Transverse colon (tissue), 3 donors: ENCODE measurements around the gene OR6F1.

Experiments
- EP300 ChIP-seq: sonication (generic); formaldehyde crosslinking; IDR thresholded peaks from one replicate; pipeline ENCODE4 v1.6.1; 2017; ENCODE audit warnings: antibody characterized with exemption, low read depth
- TF ChIP-seq, protein P1 (sequence below), 5 experiments: fragments of 200-600 bp in 3 of 5; fragments of 450-650 bp in 2 of 5; sonication (generic) in 3 of 5; IDR thresholded peaks; 1 replicate in 2 of 5; 2 replicates in 3 of 5; pipeline ENCODE4 v1.5.1; 2016 to 2017; ENCODE audit warnings: antibody characterized with exemption in 5 of 5, inconsistent platforms in 3 of 5, mild to moderate bottlenecking in 2 of 5, moderate library complexity in 1 of 5

DNA sequence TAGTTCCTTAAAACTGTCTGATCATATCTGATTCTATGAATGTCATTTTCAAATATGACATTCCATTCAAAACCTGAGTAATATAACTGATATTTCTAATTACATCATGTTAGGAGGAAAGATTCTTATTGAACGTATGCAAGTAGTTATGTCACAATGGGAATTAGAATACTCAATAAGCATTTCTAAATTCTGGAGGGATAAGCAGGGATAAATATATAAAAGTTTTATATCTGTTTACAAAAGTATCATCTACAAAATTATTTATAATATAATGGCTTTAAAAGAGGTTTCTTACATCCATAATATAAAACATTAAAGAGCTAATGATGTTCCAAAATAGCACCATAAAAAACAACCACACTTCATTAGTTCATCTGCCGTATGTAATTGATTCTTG is 31.6 kb upstream of the OR6F1 start, which contains the start of gene OR14A2:
- TF ChIP-seq, protein P1, sequence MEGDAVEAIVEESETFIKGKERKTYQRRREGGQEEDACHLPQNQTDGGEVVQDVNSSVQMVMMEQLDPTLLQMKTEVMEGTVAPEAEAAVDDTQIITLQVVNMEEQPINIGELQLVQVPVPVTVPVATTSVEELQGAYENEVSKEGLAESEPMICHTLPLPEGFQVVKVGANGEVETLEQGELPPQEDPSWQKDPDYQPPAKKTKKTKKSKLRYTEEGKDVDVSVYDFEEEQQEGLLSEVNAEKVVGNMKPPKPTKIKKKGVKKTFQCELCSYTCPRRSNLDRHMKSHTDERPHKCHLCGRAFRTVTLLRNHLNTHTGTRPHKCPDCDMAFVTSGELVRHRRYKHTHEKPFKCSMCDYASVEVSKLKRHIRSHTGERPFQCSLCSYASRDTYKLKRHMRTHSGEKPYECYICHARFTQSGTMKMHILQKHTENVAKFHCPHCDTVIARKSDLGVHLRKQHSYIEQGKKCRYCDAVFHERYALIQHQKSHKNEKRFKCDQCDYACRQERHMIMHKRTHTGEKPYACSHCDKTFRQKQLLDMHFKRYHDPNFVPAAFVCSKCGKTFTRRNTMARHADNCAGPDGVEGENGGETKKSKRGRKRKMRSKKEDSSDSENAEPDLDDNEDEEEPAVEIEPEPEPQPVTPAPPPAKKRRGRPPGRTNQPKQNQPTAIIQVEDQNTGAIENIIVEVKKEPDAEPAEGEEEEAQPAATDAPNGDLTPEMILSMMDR (IDR thresholded peaks at IDR 0.05), result no peak
- TF ChIP-seq EP300, result no peak
